NCI-H82 (cell line): ENCODE data around the gene DNM3.

ENCODE experiments used
- DNase-seq: peaks from one replicate; lab custom pipeline; 2025; lab: John Stamatoyannopoulos, UW

DNM3 gene

DNA sequence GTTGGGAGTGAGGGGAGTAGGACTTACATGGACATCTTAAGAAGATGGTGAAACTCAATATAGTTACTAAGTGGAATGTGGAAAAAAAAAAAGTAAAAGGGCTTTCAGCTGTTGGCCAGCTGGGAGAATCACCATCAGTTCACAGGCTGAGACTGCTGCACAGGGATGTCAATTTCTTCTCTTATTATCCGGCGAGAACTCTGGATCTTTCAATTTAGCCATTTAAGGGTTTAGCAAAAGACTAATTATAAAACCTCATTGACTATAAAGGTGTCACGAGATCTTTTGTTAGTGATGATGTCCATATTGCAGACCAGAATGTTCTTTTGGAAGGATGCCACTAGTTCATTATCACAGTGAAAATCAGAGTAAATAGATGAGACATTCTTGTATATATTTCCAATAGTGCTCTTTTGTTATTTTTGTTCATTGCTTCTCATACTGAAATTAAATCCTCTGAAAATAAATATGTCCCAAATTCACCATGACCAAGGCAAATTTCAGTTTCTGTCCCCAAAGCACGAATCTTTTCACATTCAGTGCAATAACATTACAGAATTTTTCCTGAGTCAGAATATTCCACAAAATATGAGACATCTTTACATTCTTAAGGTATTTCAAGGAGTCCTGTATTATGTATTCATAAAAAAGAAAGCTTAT is 266.1 kb downstream of the DNM3 start:
- DNase-seq = no peak

DNA sequence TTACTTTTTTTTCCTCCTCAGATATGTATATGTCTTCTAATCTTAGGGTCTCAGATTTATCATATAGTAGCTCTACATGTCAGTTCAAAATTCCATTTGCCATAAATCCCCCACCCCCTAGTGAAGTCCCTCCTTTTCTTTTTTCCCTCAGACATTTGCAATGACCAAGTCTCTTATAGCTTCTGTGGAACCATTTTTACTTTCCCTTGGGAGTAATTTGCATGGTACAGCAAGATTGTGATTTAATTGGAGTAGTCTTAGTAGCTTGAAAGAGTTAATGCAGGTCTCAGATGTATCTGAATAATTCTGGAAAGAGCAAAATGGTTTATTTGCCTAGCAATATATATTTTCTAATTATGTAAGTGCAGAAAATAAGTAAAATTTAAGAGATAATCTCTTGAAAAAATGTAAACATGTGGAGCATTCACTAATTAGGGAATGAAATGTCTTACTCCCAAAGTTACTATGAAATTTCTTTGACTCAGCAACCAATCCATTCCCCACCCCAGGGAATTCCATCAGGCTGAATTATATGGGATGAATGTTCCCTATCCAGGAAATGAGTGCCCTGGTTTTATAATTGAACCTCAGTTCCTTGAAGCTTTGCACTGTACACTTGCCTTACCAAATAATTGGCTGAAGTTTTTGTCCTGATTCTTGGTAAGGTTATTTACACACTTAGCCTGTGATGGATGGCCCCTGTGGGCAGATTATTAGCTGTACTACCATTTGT is 267.0 kb downstream of the DNM3 start:
- DNase-seq = peak; percentile 60

DNA sequence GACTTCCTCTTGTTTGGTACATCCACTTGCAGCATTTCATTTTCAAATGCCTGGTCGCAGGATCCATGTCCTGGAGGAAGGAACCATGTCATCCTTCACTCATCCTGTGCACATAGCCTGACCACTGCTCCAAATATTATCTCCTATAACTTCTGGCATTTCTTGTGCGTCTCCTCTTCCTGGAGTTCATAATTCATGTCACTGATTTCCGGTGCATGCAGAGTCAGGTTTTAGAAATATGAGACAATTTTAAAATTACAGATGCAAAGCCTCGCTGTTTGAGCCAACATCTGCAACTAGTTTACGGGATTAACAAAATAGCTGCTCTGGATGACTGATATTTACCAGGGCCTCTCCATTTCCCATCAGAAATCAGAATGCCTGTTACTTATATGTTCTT is 268.1 kb downstream of the DNM3 start:
- no peak for DNase-seq

DNA sequence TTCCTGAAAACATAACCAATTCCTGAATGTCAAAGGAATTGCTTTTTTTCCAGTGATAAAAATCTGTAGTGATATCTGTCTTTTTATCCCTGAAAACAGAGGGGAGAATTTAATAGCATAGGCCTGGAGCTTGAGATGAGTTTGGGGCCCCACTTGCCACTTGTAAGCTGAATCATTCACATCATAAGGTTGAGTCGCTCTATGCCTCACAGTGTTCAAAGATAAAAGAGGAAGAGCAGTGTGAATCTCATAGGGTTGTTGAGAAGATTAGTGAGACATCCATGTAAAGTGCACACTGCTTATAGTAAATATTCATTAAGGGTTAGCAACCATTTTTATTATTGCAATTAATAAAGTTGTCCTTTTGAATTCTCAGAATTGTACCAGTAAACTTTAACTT is 271.3 kb downstream of the DNM3 start:
- DNase-seq = no peak

DNA sequence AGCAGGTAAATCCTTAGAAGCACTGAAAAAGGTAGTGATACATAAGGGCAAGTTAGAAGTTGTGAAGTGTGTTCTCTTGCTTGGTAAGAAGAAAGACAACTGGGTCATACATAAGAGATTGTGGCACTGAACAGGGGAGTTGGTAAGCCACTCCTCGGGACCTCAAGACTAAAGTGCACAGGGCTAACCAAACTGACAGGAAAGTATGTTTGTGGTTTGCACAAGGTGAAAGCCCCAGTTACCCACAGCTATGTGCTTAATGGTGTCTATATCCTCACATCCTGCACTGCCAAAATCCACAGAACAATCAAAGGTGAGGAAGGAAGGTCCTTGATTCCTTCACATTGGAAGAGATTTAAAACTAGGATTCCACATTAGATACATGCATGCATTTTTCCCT is 276.5 kb downstream of the DNM3 start:
- no peak for DNase-seq

DNA sequence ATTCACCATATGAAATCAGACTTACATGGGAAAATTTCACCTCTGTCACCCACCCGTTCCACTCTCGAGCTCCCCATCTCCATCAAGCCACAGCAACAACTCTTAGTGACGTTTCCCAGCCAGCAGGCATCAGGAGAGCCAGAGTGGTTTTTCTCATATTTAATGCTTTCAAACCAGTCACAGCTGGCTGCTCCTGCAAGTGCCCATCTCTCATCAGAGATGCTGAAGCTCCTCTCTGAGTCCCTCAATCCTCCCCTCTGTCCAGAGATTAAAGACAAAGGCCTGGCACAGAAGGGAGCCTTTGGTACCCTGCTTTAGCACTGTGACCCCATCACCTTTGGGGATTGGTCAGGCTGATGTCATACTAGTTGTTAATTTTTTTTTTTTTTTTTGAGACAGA is 277.3 kb downstream of the DNM3 start:
- no peak for DNase-seq

DNA sequence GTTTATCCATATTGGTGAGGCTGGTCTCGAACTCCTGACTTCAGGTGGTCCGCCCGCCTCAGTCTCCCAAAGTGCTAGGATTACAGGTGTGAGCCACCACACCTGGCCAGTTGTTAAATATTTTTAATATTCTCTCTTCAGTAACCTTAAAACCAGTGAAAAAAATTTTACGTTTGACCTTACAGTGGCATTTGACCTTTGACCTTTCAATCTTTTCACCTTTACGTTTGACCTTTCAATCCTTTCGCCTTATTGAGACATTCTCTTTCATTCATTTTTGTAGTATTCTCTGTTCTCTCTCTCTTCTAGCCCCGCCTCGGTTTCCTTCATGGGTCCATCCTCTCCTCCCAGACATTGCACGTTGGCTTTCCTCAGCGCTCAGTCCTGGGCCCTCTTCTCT is 277.9 kb downstream of the DNM3 start:
- no peak for DNase-seq

DNA sequence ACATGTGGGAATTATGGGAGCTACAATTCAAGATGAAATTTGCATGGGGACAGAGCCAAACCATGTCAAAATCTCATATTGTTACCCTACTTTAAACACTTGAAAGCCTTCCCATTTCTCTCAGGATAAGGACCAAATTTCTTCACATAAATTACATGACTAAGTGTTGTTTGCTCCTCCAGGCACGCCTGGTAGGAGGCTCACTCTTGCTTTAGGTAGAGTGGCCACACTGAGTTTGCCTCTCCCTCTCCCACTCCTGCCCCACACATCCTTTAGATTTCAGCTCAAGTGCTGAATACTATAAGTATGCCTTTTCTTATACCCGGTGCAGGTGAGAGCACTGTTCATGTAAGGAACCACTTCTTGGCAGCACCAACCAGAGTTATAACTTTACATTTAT is 279.1 kb downstream of the DNM3 start:
- DNase-seq = no peak

DNA sequence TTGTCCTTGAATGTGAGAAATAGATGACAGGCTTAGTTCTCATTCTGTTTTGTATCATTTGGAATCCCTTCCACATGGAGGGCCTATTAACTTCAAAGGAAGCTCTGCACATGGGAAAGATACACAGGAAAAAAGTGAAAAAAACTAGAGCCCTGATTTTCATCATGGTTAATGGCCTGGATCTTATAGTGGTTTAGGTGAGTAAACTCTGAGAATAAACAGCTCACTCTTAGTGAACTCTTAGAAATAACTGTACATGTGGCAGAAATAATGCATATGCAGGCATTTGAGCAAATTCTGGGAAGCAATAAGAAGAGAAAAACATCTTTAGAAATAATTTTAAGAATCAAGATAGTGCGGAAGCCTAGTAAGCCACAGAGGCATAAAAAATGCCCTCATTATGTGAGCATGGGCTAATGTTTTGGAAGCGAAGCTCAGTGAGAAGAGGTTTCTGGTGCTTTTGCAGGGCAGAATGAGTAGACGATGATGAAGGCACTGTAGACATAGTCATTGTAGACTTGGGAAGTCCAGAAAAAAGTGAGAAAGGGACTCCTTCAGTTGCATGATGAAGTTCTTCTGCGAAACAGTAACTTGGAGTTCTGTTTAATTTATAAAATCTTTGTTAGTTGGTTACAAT is 279.9 kb downstream of the DNM3 start:
- DNase-seq = no peak

DNA sequence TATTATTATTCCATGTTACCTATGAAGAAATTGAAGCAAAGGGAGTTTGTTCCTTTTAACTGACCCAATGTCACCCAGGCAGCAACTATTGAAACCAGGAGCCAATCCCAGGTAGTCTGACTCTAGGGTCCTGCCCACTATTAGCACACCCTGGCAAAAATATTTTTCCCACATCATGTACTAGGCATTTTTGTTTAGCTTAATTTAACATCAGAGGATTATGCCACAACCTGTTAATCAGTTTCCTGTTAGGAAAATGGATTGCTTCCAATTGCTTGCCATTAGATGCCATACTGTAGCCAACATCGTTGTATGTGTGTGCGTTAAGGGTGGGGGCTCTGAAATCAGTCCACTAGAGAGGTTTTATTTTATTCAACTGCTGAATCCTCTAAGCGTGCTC is 281.1 kb downstream of the DNM3 start:
- no peak for DNase-seq

DNA sequence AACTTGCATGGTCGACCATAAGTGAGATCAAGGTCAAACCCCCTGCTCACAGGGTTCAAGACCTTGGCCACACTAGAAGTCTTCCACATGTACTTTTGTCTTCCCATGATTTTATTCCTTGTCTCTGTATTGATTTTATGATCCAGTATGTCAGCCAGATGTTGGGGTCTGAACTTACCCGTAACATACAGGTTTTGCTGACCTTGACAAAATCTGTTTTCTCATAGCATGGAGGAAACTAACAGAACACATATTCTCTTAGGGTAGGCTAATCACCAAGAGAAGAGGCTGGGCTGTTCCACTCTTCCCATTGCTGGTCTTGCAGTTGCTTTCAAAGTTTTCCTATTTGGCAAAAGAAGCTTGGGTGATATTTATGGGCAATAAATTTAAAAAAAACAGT is 284.0 kb downstream of the DNM3 start:
- DNase-seq = no peak

DNA sequence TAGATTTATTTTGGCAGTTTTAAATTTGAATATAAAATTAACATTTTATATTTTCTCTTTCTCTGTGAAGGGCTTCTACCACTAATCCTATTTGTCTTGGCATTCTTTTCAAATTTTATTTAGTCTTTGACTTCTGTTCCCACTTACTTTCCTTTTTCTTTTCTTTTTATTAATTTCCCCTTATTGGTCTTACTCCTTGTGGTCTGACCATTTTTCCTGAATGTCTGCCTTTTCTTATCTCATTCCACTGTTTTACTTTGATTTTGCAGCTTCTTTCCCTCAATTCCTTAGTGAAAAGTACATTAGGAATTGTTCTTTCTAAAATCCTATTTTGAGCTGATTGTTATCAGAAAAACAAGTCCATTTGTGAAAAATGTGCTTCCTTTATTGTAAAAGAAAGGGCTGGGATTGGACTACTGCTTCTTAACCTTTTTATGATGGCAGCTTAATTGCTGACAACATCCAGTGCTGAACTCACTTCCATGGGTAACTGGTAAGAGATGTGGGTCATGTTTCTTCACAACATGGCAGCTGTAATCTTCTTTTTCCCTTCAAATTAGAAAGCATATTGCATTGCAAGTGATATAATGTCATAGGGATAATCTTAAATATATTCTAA is 284.6 kb downstream of the DNM3 start:
- no peak for DNase-seq

DNA sequence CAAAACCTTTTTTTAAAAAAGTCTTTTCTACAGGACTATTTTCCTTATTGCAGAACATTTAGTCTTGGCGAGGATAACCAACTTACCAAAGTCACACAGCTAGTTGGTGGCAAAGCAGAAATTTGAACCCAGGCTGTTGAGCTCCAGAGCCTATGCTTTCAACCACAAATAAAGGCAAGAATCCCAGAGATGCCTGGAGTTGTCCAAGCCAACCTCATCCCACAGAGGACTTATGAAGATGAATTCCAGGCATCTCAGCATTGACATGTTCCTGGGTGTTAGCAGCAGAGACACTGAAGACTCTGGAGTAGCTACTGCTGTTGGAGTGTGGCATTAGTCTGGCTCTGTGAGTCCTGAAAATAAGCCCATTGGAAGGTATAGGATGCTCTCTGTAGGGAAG is 291.5 kb downstream of the DNM3 start:
- DNase-seq = no peak

DNA sequence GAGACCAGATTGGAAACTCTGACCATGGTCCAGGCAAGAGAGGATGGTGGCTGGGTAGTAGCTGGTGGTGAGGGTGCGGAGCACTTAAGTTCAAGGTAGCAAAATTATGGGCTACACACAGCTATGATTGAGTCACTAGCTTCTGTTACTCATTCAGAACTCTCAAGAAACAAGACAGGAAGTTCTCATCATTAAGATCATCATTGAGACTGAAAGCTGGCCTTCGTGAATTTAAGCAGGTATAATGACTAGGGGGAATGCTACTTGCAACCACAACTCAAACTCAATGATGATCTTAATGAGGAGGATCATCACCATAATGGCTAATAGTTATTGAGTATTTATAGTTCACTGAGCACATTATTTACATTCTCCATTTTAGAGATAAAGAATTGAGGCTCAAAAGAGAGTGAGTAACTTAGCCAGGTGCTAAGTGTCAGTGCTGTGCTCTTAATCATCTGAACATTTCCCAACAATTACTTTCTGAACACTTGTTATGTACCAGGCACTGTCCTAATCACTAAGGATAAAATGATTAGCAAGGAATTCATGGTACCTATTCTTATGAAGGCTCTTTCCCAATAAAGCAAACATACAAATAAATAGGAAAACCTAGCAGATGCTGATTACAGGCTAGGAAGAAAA is 292.9 kb downstream of the DNM3 start:
- no peak for DNase-seq

DNA sequence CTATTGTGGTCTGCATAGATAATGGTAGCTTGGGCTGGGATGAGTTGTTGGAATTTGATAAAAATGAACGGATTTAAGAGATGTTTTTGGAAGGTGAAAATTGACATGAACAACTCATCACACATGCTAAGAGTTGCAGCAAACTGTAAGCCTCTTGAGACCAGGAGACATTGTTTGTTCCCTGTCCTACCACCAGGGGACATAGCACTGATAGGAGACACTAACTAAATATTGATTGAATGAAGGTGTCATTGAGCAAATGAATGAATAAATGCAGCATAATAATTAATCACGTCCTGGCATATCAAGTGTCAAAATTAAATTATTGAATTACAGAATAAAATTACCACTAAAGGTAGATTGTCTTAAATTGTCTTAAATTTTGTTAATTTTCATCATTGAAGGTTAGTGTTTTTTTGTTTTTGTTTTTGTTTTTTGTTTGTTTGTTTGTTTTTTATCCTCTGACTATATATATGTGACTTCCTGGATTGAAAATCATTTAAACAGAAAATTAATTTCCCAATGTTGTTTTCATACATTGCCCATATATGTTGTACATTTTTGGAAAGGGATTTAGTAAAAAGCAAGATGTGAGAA is 293.9 kb downstream of the DNM3 start:
- peak; percentile 63 for DNase-seq

DNA sequence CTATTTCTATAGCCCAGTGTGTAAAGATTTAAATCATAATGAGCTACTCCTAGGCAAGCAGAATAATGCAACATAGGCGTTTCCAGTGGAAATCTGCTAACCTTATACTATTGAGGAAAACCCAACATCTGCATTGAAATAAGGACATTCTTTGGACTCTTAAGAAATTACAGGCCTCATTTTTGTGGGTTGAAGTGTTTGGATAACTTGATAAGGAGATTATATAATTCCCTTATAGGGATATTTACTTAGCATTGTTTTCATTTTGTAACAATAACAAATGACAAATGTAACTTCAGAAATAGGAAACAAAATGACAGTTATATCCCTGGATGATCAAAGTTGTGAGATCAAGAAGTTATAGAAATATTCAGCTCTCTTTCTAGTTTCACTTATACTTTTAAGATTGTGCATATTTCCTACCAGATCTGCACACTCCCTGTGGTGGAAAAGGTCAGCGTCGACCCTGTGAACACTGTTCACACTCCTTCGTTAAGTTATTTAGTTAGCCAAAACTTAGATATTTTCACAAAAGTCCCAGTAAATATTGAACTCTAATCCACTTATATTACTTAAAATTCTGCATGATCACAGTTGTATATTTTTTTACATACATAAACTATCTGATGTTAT is 294.8 kb downstream of the DNM3 start:
- no peak for DNase-seq

DNA sequence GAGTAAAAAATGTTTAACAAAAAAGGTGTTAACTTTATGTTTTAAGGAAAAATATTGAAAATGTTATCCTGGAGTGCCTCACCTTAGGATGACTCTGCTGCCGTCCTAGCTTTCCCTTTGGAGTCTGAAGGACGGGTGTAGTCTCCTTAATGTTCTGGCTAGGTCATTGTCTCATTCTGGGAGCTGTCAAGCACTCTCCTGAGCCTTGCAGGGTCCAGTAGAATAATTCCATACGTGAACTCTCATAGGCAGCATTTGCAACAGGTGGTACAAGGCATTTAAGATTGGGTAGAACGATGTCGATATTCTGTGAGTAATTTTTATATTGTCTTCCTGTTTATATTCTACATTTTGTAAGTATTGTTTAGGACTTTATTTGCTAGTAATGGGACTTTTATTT is 295.6 kb downstream of the DNM3 start:
- DNase-seq = no peak

DNA sequence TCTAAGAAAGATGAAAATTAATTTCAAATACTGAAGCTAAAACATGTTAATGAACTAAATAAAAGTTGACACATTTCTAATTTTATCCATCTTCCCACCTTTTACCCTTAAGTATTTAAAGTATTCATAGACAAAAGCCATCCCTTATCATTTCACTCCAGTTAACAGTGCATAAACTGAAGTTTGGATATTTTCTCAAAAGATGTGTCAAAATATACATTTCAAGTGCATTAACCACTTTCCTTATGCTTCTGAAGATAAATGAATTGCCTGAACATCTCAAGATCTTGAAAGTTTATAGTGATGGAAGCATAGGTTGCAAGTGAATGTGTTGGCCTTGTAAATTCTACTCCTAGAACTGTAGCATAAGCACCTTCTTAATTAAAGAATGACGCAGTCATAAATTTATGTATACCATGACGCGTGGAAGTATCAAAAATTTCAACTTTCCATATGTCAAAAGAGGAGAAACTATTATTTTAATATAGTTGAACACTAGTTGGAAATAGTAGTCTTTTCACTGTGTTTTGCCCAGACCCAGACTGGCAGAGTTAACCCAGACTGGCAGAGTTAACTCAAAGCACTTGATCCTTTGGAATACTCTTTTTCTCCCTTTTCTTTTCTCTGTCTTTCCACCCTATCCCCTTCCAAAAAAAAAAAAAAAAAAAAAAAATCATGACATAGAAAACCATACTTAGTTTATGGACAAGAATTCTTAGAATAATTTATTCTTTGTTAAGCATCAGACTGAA is 296.6 kb downstream of the DNM3 start:
- DNase-seq = no peak

DNA sequence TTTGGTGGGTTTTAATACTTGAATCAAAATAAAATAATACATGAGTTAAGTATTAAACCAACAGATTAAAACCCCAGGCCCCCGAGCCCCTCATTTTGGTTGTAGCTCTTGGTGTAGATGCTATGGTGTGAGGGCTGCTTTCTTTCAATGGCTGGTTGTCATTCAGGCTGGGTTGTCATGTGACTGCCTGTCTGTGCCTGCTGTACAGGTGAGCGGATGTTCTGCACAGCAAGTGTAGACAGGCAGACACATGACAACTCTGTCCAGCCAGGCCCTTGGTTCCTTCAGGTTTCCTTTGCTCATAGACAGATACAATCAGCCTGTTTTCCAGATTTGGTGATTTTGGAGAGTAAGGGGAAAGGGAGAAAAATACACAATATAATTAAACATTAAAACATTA is 297.3 kb downstream of the DNM3 start:
- DNase-seq = no peak

DNA sequence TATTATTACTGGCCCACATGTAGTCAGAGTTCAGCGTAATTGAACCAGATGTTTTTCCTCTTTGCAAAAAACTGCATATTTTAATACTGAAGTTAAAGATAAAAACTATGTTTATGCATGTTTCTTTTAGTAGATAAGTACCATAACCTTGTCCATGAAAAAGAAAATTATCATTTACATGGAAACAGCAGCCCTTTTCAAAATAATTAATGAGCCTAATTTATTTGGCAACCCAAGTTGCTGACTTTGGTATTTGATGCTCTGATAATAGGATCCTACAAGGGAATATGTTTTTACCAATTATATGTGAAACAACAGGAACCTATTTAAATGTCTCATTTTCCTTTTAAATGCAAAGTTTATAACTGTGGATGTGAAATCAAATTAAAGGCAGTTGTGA is 297.9 kb downstream of the DNM3 start:
- no peak for DNase-seq

DNA sequence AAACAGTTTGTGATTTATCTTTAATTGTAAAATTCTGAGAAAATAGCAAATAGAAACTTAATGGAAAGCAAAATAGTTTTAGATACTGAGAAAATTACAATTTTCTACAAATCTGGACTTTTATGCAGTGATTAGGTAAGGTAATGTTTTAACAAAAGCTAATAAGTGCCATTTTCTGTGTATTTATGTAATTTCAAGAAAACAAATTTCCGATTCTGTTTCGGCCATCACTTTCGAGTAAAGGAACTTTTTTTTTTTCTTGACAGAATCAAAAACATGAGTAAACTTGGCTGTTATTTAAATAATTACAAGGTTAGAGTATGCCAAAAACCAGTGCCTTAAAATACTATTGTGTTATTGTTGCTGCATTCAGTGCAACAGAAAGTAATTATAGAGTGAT is 298.8 kb downstream of the DNM3 start:
- DNase-seq = no peak
